Activated T-helper 1 cell treated with Interleukin-2 at 50 U/mL for 16 hours (primary cell): Measurements from ENCODE around the gene FAM13C.

Experiments
- DNase-seq: peaks from one replicate; pipeline ENCODE4 v3.0.0-alpha.2; 2020; ENCODE audit warnings: low read depth

FAM13C gene

DNA sequence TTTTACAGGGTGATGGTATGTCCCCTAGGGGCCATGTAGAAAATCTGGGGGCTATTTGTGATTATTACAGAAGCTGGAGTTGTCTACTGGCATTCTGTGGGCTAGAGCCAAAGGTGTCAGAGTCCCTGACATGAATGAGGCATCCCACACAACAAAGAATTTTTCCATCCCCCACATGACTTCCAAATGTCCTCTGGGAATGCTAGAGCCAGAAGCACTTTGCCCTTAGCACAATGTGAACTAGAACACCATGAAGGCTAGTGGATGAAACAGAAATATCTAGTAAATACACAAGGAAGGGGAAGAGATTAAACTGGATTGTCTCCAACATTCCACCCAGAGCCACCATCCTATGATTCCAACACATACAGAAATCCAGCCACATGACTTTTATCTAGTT, 46.9 kb downstream of the FAM13C start:
- DNase-seq: no peak

DNA sequence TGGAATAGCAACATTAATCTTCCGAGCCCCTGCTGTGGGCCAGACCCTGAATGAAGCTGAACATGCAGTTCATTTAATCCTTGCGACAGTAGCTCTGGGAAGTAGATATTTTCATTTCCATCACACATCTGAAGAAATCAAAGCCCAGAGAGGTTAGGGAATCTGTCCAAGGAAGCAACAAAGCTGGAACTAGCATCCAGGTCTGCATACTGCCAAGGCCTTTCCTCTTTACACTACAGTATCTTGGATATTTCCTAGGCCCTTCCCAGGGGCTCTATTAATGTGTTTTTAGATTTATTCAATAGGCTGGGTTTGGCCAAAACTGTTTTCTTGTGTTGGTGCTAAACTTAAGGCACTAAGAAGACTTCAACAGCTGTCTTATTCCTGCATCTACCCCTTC, 48.1 kb downstream of the FAM13C start:
- no peak for DNase-seq

DNA sequence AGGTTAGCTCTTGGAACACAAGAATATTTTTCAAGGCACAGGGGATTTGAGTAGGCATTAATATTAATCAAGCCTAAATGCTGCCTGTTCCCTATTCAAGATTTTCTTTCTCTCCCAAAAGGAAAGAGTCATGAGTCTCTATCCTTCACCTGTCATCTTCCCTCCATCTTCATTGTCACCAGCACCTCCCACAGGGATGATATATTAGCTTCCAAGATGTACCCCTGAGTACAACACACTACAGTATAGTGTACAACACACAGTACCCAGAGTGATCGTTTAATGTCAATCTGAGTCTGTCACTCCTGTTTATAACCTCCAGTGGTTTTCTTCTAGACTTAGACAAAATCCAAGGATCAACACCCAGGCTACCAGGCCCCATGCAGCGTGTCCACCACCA, 50.1 kb downstream of the FAM13C start:
- no peak for DNase-seq

DNA sequence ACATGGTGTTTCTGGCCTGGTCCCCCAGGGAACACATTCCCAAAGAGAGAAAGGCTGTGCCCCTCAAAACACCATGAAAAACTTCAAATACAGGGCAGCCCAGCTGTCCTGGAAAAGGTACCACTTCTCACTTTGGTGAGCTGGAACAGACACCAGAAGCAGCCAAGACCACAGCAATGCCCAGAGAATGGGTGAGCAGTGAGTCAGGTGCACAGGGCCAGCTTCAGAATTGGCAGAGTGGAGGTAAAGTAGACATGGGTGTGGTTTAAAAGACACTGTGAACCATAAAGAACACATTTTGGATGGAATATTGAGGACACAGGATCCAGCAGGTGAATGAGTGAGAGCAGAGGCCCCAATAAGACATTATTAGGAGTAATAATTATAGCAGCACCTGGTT, 51.3 kb downstream of the FAM13C start:
- DNase-seq: no peak

DNA sequence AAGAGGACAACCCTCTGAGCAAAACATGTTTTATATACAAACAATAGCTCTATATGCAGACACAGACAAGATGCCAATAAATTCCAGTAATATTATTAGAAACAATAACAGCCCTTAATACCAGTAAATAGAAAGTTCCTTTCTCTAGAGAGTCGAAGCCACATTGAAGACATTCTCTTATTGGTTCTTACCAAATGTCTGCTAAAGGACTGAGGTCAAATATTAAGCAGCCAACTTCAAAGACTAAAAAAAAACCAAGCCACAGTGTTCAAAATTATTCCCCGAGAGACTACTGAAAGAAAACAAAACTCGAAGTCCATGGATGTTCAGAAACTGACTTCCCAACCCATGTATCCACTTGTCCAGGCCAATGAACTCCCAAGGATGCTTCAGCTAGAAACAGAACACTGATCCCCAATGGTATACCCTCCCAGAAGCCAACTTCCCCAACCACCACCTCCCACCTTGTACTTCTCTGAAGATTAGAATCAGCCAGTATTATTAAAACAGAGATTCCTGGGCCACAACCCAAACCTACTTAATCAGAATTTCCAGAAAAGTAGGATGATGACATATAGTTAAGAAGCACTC, 51.9 kb downstream of the FAM13C start:
- DNase-seq: no peak

DNA sequence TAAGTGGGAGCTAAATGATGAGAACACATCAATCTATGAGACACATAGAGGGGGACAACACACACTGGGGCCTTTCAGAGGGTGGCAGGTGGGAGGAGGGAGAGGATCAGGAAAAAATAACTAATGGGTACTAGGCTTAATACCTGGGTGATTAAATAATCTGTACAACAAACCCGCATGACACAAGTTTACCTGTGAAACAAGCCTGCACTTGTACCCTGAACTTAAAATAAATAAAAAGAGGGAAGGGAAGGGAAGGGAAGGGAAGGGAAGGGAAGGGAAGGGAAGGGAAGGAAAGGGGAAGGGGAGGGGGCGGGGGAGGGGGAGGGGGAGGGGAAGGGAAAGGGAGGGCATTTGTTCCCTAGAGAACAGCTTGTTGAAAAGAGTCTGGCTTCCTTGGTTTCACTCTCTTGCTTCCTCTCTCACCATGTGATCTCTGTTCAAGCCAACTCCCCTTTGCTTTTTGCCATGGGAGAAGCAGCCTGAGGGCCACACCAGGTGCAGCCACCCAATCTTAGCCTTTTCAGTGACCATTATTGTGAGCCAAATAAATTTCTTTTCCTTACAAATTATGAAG, 57.7 kb downstream of the FAM13C start:
- no peak for DNase-seq

DNA sequence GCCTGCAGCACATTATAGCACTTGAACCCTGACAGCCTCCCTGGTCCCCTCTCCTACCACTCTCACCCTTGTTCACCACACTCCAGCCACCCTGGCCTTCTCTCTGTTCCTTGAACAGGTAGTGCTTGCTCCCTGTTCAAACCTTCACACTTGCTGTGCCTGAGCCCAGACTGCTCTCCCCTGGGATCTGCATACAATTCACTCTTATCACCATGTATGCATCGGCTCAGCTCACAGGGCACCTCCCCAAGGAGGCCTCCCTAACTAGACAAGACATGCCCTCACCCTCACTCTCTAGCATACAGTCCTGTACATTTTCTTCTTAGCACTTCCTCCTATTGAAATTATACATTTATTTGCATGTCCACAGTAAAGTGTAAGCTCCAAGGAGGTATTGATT, 59.3 kb downstream of the FAM13C start:
- DNase-seq: no peak

DNA sequence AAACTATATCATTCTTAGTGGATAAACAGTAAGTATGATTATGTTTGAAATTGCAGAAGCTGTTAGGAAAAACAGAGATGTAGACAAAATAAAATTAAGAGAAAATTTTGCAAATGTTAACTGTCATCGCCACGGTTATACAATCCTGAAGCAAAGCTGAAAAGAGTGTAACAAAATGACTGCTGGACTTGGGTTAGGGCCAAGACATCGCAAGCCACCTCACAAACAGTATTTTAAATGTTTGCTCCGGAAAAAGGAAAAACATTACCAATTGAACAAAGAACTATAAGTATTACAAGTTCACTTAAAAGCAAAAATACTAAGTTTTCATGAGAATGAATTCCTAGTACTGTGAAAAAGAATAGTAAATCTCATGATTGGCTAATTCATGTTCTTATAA, 60.0 kb downstream of the FAM13C start:
- DNase-seq: no peak

DNA sequence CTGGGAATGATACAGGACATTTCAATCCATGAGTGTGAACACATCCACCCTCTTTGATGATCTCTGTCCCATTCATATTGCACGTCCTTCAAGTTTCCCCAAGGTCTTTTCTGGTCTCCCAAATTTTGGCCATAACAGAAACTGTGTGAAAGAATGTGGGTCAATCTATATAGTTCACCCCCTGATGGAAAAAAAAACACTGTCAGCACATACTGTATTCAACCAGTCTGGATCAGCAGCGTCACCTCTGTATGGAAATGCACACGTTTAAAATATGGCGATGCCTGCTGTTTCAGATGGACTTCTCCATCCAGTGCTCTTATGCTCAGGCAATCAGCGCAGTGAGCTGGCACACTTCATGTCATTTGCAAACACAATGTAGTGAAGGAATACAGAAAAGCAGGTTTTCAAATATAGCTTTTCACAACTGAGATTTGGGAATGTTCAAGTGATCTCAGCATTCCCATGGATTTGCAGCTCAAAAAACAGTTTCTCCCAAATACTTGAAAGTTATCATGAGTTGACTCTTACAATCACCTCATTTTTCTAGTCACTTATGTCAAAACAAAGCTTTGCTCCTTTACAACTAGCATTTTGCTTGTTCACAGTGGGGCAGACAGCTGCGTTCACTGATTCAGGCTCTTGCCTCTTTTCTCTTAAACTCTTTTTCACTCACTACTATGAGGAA, 61.1 kb downstream of the FAM13C start:
- DNase-seq: no peak

DNA sequence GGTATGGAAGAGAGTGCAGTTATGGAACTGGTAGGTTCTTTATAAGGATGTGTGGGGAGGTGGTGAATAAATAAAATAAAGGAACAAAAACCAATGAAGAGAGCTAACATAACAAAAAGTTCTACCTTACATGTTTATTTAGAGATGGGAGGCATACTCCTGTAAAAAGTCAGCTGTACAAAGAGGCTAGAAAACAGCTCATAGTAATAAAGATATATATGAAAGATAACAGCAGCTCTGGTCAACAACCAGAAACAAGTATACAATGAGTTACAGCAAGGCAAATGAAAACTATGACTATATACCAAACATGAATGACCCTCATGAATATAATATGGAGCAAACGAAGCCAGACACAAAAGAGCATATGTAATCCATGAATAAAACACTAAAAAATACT, 62.0 kb downstream of the FAM13C start:
- DNase-seq: no peak

DNA sequence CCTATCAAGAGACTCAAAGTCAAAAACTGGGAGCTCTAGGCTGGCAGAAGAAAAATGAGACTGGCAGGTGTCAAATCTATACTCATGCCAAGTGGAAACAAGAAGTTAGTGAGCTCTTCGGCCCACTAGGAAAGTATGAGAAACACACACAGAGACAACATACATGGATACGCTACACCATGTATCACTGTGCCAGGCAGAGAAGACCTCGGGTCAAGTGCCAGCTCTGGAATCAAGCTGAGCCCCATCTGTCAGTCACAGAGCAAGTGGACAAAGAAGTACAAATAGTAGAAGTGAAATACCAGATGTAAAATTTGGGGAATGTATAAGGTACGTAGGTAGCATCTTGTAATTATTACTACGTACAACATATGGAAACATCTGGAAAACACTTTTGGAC, 62.4 kb downstream of the FAM13C start:
- no peak for DNase-seq

DNA sequence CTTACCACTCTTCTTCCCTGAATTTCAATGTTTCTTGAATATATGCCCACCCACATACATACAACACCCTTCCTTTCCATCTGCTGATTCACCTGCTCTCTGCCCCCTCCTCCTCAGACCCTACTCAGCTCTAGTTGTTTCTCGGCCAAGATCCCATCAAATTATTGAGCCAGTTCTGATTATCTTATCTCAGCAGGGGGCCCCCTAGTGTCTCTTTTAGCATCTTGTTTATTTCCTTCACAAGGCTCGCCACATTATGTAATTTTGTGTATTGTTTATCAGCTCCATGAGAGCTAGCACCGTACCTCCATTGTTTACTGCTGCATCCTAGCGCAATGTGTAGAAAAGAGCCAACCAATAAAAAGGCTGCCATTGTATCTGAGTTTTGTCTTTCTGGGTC, 71.9 kb downstream of the FAM13C start:
- no peak for DNase-seq

DNA sequence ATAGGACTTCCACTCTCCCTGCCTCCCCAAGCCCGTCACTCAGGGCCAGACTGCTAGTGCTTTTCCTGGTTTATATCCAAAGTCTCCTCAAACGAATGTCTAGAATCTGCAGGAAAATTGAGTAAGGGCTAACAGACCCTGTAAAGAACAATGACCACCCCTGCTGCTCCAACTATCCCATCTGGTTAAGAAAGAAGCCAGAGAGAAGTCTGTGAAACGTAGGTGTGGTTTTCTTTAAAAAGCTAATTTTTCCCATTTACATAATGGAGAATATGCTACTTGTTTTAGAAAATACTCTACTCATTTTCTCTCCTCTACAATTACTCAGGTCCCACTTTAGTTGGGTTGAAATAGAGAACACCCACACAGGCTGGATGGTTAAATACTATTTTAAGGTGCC, 72.5 kb downstream of the FAM13C start:
- DNase-seq: no peak

DNA sequence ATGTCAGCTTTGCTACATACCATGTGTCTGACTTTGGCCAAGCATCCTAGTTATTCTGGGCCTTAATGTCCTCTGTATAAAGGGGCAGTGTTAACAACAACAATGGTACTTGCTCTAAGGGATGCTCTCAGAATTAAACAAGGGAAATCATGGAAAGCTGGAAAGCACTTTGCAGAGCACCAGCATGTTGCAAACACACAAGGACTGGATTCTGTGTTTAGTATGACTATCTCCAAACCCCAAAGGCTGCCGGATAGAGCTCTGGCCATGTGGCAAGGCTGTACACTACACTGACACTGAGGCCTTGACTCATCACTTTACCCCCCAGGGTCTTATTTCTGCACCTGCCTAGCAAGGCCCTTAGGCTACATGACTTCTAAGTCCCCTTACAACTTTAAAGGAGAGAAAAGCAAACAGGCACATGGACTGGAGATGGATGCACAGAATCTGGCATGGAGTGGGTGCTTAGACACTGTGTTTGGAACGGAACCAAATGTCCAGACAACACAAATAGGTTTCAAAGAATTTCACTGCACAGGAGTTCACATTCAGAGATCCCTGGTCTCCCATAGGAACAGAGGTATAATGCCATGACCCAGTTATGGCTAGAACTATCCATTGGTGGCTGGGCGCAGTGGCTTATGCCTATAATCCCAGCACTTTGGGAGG, 74.6 kb downstream of the FAM13C start:
- no peak for DNase-seq

DNA sequence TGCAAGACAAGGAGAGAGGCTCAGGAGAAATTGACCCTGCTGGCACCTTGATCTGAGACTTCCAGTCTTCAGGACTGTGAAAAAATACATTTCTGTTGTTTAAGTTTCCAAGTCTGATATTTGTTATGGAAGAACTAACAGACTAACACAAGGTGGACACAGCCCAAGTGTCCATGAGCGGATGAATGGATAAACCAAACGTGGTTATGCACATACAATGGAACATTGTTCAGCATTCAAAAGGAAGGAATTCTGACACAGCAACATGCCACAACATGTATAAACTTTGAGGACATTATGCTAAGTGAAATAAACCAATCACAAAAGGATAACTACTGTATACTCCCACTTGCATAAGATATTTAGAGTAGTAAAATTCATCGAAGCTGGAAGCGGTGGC, 76.5 kb downstream of the FAM13C start:
- DNase-seq: no peak

DNA sequence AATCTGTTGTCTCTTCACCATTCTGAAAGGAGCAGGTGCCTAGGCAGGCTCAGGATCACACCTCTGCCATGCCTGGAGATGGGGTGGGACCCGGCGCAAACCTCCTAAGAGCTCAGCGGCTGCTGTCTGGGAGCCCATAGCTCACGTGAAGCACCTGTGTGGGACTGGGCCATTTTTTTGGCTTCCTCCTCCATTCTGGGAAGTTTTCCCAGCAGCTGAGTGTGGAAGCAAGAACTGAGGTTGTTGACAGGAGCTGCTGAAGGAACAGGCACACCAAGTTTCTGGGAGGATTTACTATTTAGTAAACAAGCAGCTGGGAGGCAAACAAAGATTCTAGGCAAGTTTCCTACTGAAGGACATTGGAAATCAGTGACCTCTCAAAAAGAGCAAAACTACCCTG, 77.3 kb downstream of the FAM13C start:
- no peak for DNase-seq

DNA sequence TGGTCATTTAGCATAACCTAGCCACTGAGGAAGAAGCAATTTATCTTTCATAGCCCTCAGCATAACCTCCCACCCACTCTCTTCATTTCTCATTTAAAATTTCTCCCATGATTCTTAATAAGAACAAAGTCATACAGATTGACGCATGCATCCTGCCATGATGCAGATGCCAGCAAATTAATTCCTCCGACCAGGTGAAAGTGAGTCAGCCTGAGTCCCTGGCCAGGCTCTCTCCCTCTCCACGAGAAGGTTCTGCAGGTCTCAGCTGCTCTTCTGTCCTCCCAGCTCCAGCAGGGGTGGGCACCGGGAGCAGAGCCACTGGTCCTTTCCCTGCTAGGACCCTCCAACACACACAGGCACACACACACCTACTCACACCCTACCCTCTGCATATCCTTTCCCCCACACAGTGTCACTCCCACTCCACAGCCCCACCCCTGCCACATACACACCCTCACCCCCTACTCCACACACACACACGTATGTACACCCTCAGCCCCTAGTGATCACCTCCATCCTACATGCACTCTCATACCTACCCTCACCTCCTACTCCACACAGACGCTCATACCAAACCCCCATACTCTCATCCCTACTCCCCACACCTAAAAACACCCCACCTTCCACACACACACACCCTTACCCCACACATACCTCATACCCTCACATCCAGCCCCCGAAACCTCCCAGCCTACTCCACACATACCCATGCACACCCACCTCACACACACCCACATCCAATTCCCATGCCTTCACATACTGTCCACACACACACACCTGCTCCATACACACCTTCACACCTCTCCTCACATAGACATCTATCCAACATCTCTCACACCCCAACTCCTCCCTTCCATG, 78.0 kb downstream of the FAM13C start:
- DNase-seq: no peak

DNA sequence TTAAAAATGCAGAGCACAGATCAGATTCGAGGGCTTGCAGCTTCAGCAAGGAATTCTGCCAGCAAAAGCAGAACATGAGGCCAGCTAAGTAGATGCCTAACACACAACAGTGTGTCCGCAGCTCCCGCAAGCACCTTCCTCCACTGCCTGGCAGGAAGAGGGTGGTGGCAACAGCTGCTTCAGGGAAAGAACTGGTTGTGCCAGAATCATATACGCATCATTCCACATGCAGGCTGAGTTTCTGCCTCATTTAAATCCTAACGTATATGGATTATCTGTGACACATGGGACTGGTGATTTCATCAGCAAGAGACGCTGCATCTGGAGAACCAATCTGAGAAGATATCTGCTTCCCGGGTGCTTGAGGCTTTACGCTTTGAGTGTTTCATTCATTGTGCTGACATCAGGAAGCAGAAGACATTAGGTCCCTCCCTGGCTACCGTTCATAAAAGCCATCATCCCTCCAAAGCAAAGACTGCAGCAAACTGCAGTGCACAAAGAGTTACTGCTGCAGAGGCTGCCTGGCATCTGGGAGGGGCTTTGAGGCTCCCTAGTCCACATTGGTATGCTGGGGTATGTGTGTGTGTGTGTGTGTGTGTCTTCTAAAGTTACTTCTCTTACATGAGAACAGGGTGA, 78.8 kb downstream of the FAM13C start:
- DNase-seq: no peak

DNA sequence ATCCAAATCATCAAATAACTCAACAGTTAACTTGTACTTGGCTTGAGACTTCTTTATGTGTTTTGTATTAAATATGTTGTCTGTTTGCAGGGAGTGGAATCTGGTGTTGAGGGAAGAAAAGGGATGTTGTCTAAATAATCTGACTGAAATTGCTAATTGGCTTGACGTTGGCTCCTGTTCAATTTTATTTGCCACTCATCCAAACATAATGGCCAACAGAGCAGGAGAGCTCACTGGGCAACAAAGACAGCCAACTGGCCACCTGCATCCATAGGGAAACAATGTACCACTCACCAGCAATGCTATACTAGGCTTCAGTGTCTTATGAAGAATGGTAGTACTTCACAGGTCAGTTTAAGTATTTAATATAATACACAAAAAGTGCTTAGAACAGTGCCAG, 80.5 kb downstream of the FAM13C start:
- no peak for DNase-seq

DNA sequence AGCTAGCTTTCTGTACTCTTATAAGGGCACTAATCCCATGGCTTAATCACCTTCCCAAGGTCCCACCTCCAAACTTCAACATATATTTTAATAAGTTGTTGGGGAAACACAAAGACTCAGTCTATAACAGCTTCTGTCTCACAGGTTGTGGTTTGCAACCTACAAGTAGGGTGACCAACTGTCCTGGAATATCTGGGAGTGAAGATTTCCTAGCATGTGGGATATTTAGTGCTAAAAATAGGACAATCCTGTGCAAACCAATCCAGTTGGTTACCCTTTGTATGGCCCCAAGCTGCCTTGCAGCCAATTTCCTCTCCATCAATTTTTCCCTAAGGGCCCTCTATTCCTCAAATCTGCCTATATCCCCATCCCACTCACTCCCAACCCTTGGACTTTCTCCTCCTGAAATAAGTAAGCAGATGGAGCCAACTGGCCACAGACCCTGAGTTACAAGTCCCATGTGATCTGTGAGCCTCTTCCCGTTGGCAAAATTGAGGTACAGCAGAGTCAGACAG, 82.3 kb downstream of the FAM13C start:
- DNase-seq: no peak

DNA sequence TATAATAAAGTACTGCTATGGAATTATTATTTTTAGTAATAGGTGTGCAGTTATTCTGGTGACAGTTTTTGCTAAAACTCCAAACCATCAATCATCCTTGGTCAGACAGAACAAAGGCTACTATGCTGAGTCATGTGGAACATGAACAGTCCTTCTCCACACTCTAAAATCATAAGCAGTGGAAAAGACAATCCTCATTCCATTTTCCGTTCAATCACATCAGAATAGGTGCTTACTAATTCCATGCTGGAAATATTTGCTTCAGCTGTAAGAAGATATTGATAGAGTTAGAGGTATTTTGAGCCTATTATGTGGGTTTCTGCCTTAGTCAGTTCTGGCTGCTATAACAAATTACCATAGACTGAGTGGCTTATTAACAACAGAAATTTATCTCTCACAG, 82.9 kb downstream of the FAM13C start:
- DNase-seq: no peak

DNA sequence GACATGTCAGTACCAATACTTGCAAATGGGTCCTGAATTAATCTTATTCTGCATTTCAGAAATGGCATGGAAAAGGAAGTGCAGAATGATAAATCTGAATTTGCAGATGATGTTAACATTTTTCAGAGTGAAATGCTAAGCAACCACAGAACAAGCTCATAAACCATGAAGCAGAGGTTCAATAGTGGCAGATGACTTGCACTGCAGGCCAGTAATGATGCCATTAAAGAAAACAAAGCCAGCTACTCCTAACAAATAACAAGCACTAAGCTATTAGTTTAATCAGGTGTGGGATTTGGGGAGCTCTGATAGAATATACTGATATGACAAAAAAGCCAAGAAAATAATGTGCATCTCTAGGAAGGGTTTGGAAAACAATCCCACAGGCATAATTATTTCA, 85.4 kb downstream of the FAM13C start:
- DNase-seq: no peak
